Common myeloid progenitor, CD34-positive (primary cell): ENCODE data around the gene ZNG1F.
"Not testable (repeated sequence)": the region's sequence is repeated elsewhere in the genome, so short reads cannot be mapped to it uniquely, and the experiment has no call there.

ENCODE experiments used
- CTCF ChIA-PET: fragments of 350-600 bp; sonication (Branson Sonifier 250); formaldehyde crosslinking; loops from one replicate; lab custom pipeline; 2021; ENCODE audit warnings: antibody characterized with exemption; lab: Charles Lee
- POLR2A ChIA-PET: fragments of 350-600 bp; sonication (Branson Sonifier 250); formaldehyde crosslinking; loops from one replicate; lab custom pipeline; 2021; ENCODE audit warnings: antibody characterized with exemption; lab: Charles Lee
- DNase-seq, 3 donors: peaks; one replicate each; pipeline versions ENCODE4 v3.0.0 to v3.0.0-alpha.2; 2013
- H3K27ac ChIP-seq, 2 experiments: 1 replicate in 1 of 2; 2 replicates in 1 of 2; pipeline ENCODE4 v1.7.0; 2013; ENCODE audit warnings: inconsistent platforms in 2 of 2, low read length in 2 of 2, mild to moderate bottlenecking in 2 of 2, low read depth in 1 of 2, moderate library complexity in 1 of 2; ENCODE audit not compliant: severe bottlenecking in 2 of 2, insufficient read depth in 1 of 2, poor library complexity in 1 of 2
- H3K27me3 ChIP-seq, 5 experiments: replicated peaks in 2 of 5; 1 replicate in 3 of 5; 2 replicates in 2 of 5; pipeline versions ENCODE4 v1.6.1 to v1.7.0; 2013; ENCODE audit warnings: low read length in 4 of 5, mild to moderate bottlenecking in 2 of 5, moderate library complexity in 2 of 5, inconsistent platforms in 1 of 5; ENCODE audit not compliant: insufficient read depth in 5 of 5, control insufficient read depth in 4 of 5
- H3K36me3 ChIP-seq, 4 experiments: 1 replicate in 2 of 4; 2 replicates in 2 of 4; pipeline versions ENCODE4 v1.6.1 to v1.7.0; 2013; ENCODE audit warnings: low read length in 3 of 4, control low read depth in 1 of 4, mild to moderate bottlenecking in 1 of 4; ENCODE audit not compliant: control insufficient read depth in 4 of 4, insufficient read depth in 4 of 4
- H3K4me1 ChIP-seq, 4 experiments: 1 replicate in 3 of 4; 2 replicates in 1 of 4; pipeline versions ENCODE4 v1.6.1 to v1.7.1; 2013; ENCODE audit warnings: low read length in 3 of 4, mild to moderate bottlenecking in 3 of 4, control low read depth in 1 of 4, inconsistent platforms in 1 of 4, moderate library complexity in 1 of 4; ENCODE audit not compliant: control insufficient read depth in 4 of 4, insufficient read depth in 4 of 4; ENCODE audit errors: control extremely low read depth in 1 of 4
- H3K4me3 ChIP-seq, 7 experiments: 1 replicate in 4 of 7; 2 replicates in 3 of 7; pipeline versions ENCODE4 v1.5.1 to v1.7.0; 2013; ENCODE audit warnings: mild to moderate bottlenecking in 7 of 7, low read length in 6 of 7, moderate library complexity in 6 of 7, inconsistent platforms in 2 of 7, low read depth in 2 of 7, control low read depth in 1 of 7; ENCODE audit not compliant: insufficient read depth in 4 of 7, control insufficient read depth in 1 of 7; ENCODE audit errors: extremely low read depth in 1 of 7
- H3K9me3 ChIP-seq, 5 experiments: 1 replicate in 4 of 5; 2 replicates in 1 of 5; pipeline versions ENCODE4 v1.6.1 to v1.7.1; 2013; ENCODE audit warnings: low read length in 4 of 5, mild to moderate bottlenecking in 2 of 5, inconsistent platforms in 1 of 5, low read depth in 1 of 5, moderate library complexity in 1 of 5; ENCODE audit not compliant: control insufficient read depth in 4 of 5, insufficient read depth in 2 of 5; ENCODE audit errors: control extremely low read depth in 1 of 5
- WGBS: methylation state at CpG from one replicate; pipeline ENCODE4 v1.1.5; 2013; ENCODE audit not compliant: insufficient coverage; 5-methylcytosine and 5-hydroxymethylcytosine counted together

Gene ZNG1F

GRCh38 chr9:41086215-41086614, 102.9 kb downstream of the ZNG1F start:
- POLR2A ChIA-PET, H3K36me3 ChIP-seq, H3K9me3 ChIP-seq, CTCF ChIA-PET, DNase-seq, H3K27ac ChIP-seq, H3K4me1 ChIP-seq, H3K4me3 ChIP-seq: not testable (repeated sequence)
- WGBS = 60% methylated on average over 1 of the region's 3 CpGs
- H3K27me3 ChIP-seq = peaks cover 0 to 11% (median 2%) of the 10 kb centered on the region in 5 experiments

GRCh38 chr9:41082358-41082757, 106.8 kb downstream of the ZNG1F start:
- H3K4me1 ChIP-seq, H3K9me3 ChIP-seq, POLR2A ChIA-PET, H3K4me3 ChIP-seq, H3K36me3 ChIP-seq, H3K27ac ChIP-seq, CTCF ChIA-PET: not testable (repeated sequence)
- DNase-seq = peak in 1 of 3 donors; percentile 3
- peaks cover 0 to 14% (median 8%) of the 10 kb centered on the region in 5 experiments for H3K27me3 ChIP-seq
- 70% methylated on average over 3 of the region's 4 CpGs for WGBS
